22Rv1 (cell line): ENCODE data around the gene LAMA3.

Source experiments
- CTCF ChIP-seq: fragments of 450-650 bp; IDR thresholded peaks from 2 replicates; pipeline ENCODE4 v1.5.1; 2017; ENCODE audit warnings: mild to moderate bottlenecking
- ZFX ChIP-seq: fragments of 450-650 bp; IDR thresholded peaks from 2 replicates; pipeline ENCODE4 v1.6.1; 2017; ENCODE audit warnings: antibody characterized with exemption, borderline replicate concordance

- no peak for TF ChIP-seq CTCF
- TF ChIP-seq ZFX: no peak
Observed at GRCh38 chr18:23756590-23757436, 67.6 kb downstream of the LAMA3 start.
